ENCODE measurements around the gene SLC38A3. TPM values are rescaled to one million over a fixed set of nuclear protein-coding genes. Genes with fewer than 3 reads are reported as not detected.

SLC38A3 gene
- total RNA-seq, 1 donor = 0.36 TPM

GRCh38 chr3:50237754-50238548, 32.9 kb downstream of the SLC38A3 start:
- peaks cover 10% of the 10 kb centered on the region for H3K36me3 ChIP-seq (ENCODE audit: insufficient read depth, low read length)
- peaks cover 70% of the 10 kb centered on the region for H3K79me2 ChIP-seq (ENCODE audit: insufficient read depth, low read length)
- H3K27ac ChIP-seq (ENCODE audit: low read depth, low read length) = peak overlapping the region; percentile 78
- H3K4me3 ChIP-seq (ENCODE audit: insufficient read depth, low read length) = peak overlapping the region; percentile 98
- H2AFZ ChIP-seq (ENCODE audit: low read length) = peak overlapping the region; percentile 31
- TF ChIP-seq, protein P1, sequence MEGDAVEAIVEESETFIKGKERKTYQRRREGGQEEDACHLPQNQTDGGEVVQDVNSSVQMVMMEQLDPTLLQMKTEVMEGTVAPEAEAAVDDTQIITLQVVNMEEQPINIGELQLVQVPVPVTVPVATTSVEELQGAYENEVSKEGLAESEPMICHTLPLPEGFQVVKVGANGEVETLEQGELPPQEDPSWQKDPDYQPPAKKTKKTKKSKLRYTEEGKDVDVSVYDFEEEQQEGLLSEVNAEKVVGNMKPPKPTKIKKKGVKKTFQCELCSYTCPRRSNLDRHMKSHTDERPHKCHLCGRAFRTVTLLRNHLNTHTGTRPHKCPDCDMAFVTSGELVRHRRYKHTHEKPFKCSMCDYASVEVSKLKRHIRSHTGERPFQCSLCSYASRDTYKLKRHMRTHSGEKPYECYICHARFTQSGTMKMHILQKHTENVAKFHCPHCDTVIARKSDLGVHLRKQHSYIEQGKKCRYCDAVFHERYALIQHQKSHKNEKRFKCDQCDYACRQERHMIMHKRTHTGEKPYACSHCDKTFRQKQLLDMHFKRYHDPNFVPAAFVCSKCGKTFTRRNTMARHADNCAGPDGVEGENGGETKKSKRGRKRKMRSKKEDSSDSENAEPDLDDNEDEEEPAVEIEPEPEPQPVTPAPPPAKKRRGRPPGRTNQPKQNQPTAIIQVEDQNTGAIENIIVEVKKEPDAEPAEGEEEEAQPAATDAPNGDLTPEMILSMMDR (IDR thresholded peaks at IDR 0.05; ENCODE audit: extremely low read depth, low read depth, low read length) = no peak
- peaks cover 33% of the 10 kb centered on the region for H3K4me1 ChIP-seq (ENCODE audit: insufficient read depth, low read length)
- DNase-seq (ENCODE audit: insufficient read length, low spot score, missing footprints) = peak; percentile 98
- H3K27me3 ChIP-seq (ENCODE audit: insufficient read depth, low read length) = no peaks in the 10 kb centered on the region
- H3K9me3 ChIP-seq (ENCODE audit: low read depth, low read length) = no peaks in the 10 kb centered on the region
- peaks cover 55% of the 10 kb centered on the region for H4K20me1 ChIP-seq (ENCODE audit: insufficient read depth, low read length)
- H3K4me2 ChIP-seq (ENCODE audit: insufficient read depth, low read length) = peak overlapping the region; percentile 99

DNA sequence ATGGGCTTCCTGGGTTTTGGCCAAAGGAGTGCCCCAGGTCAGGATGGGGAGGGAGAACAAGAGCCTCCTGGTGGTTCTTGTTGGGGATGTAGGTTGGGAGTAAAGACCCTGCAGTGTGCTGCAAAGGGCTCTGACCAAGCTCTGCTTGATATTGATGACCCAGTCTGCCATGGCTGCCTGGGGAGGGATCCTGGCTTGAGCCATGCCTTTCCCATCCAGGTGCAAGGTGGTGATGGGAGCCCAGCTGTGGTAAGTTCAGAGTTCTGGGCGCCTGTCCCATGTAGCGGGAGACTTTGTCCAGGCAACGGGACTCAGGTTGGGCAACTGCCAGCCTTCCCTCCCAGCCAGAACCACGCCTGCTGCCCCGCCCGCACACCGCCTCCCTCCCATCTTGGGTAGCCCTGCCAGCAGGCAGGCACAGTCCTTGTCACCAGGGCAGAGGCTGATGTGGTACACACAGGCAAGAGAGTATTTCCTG, 33.5 kb downstream of the SLC38A3 start:
- Histone ChIP-seq H3K4me2 (ENCODE audit: insufficient read depth, low read length) (peak overlapping the region; percentile 99), H3K36me3 (ENCODE audit: insufficient read depth, low read length) (peaks cover 13% of the 10 kb centered on the region), H2AFZ (ENCODE audit: low read length) (no peak overlapping the region), H3K27ac (ENCODE audit: low read depth, low read length) (peak overlapping the region; percentile 78), H3K4me3 (ENCODE audit: insufficient read depth, low read length) (peak overlapping the region; percentile 98), H3K9me3 (ENCODE audit: low read depth, low read length) (no peaks in the 10 kb centered on the region), H4K20me1 (ENCODE audit: insufficient read depth, low read length) (peaks cover 61% of the 10 kb centered on the region), H3K27me3 (ENCODE audit: insufficient read depth, low read length) (no peaks in the 10 kb centered on the region), H3K4me1 (ENCODE audit: insufficient read depth, low read length) (peaks cover 39% of the 10 kb centered on the region), H3K79me2 (ENCODE audit: insufficient read depth, low read length) (peaks cover 76% of the 10 kb centered on the region)
- TF ChIP-seq, protein P1 (IDR thresholded peaks at IDR 0.05; ENCODE audit: extremely low read depth, low read depth, low read length) = peak; percentile 8
- DNase-seq (ENCODE audit: insufficient read length, low spot score, missing footprints) = peak; percentile 90

GRCh38 chr3:50239649-50240048, 34.6 kb downstream of the SLC38A3 start:
- no peak overlapping the region for H2AFZ ChIP-seq (ENCODE audit: low read length)
- no peak overlapping the region for H3K4me2 ChIP-seq (ENCODE audit: insufficient read depth, low read length)
- no peak overlapping the region for H3K4me3 ChIP-seq (ENCODE audit: insufficient read depth, low read length)
- peaks cover 20% of the 10 kb centered on the region for H3K36me3 ChIP-seq (ENCODE audit: insufficient read depth, low read length)
- peaks cover 68% of the 10 kb centered on the region for H4K20me1 ChIP-seq (ENCODE audit: insufficient read depth, low read length)
- H3K79me2 ChIP-seq (ENCODE audit: insufficient read depth, low read length) = peaks cover 86% of the 10 kb centered on the region
- no peak for DNase-seq (ENCODE audit: insufficient read length, low spot score, missing footprints)
- peak overlapping the region; percentile 78 for H3K27ac ChIP-seq (ENCODE audit: low read depth, low read length)
- no peaks in the 10 kb centered on the region for H3K27me3 ChIP-seq (ENCODE audit: insufficient read depth, low read length)
- peaks cover 47% of the 10 kb centered on the region for H3K4me1 ChIP-seq (ENCODE audit: insufficient read depth, low read length)
- no peaks in the 10 kb centered on the region for H3K9me3 ChIP-seq (ENCODE audit: low read depth, low read length)
- TF ChIP-seq, protein P1 (IDR thresholded peaks at IDR 0.05; ENCODE audit: extremely low read depth, low read depth, low read length) = no peak

DNA sequence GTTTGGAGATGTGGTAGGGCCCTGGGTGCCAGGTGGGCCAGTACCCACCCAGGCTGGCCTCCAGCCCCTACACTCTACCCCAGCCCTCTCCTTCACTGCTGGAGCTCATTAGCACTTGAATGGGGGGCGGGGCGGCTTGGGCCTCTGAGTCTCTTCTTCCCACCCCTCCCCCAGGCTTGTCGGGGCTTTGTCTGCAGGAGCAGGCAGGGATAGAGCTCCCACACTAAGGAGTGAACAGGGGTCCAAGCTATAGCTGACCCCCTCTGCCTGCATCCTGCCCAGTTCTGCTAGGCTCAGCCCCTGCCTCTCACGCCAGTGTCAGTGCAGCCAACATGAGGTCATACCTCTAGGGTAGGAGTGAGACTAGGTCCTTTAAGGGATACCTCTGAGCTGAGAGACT, 36.1 kb downstream of the SLC38A3 start:
- peak overlapping the region; percentile 77 for H3K27ac ChIP-seq (ENCODE audit: low read depth, low read length)
- DNase-seq (ENCODE audit: insufficient read length, low spot score, missing footprints) = no peak
- H3K79me2 ChIP-seq (ENCODE audit: insufficient read depth, low read length) = peaks cover 98% of the 10 kb centered on the region
- H3K9me3 ChIP-seq (ENCODE audit: low read depth, low read length) = no peaks in the 10 kb centered on the region
- H3K4me3 ChIP-seq (ENCODE audit: insufficient read depth, low read length) = no peak overlapping the region
- no peak overlapping the region for H3K4me2 ChIP-seq (ENCODE audit: insufficient read depth, low read length)
- peaks cover 59% of the 10 kb centered on the region for H3K4me1 ChIP-seq (ENCODE audit: insufficient read depth, low read length)
- no peaks in the 10 kb centered on the region for H3K27me3 ChIP-seq (ENCODE audit: insufficient read depth, low read length)
- TF ChIP-seq, protein P1 (IDR thresholded peaks at IDR 0.05; ENCODE audit: extremely low read depth, low read depth, low read length) = no peak
- peaks cover 21% of the 10 kb centered on the region for H3K36me3 ChIP-seq (ENCODE audit: insufficient read depth, low read length)
- H4K20me1 ChIP-seq (ENCODE audit: insufficient read depth, low read length) = peaks cover 75% of the 10 kb centered on the region
- no peak overlapping the region for H2AFZ ChIP-seq (ENCODE audit: low read length)

All from osteoblast (primary cell).